DMS153 (cell line): ENCODE results near the gene RNF180.
"Not testable (repeated sequence)": the region's sequence is repeated elsewhere in the genome, so short reads cannot be mapped to it uniquely, and the experiment has no call there.

Source experiments
- DNase-seq: peaks from one replicate; lab custom pipeline; 2025; lab: John Stamatoyannopoulos, UW

The RNF180 gene

DNA sequence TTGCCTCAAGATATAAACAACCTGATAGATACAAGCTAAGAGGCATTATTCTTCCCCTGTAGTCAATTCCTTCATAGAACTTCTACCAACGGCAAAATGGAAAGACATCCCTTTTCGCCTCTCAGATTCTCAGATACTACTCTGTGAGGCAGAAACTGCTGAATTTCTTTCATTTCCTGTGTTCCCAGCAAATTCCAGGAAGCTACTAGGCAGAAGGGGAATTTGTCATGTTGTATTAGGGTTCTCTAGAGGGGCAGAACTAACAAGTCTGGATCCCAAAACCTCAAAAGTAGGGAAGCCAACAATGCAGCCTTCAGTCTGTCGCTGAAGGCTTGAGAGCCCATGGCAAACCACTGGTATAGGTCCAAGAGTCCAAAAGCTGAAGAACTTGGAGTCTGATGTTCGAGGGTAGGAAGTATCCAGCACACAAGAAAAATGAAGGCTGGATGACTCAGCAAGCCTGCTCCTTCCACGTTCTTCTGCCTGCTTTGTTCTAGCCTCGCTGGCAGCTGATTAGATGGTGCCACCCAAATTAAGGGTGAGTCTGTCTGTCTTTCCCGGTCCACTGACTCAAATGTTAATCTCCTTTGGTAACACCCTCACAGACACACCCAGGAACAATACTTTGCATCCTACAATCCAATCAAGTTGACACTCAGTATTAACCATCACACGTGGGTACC, 15.2 kb downstream of the RNF180 start:
- DNase-seq = no peak

- no peak for DNase-seq
Measured at GRCh38 chr5:64181440-64181839, 15.8 kb downstream of the RNF180 start.

DNA sequence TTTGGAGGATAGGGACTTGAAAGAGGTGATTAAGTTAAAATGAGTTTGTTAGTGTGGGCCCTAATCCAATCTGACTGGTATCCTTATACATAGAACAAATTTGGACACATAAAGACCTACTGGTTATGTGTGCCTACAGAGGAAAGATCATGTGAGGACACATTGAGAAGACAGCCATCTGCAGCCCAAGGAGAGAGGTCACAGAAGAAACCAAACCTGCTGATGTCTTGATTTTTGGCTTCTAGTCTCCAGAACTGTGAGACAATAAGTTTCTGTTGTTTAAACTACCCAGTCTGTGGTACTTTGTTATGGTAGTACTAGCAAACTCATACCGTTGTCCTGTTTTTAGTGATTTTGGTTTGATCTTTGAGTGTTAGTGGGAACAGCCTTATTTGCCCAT, 18.3 kb downstream of the RNF180 start:
- DNase-seq = no peak

- DNase-seq = no peak
Measured at GRCh38 chr5:64184832-64185231, 19.2 kb downstream of the RNF180 start.

DNA sequence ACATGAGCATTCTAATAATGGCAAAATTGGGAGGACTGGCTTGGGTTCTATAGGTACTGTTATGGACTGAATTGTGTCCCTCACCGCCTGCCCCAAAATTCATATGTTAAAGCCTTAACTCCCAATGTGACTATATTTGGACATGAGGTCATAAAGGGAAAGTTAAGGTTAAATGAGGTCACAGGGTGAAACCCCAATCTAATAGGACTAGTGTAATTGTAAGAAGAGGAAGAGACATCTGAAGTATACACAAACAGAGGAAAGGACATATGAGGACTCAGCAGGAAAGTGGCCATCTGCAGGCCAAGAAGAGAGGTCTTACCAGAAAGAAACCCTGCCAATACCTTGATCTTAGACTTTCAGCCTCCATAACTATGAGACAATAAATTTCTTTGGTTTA, 23.1 kb downstream of the RNF180 start:
- no peak for DNase-seq

DNA sequence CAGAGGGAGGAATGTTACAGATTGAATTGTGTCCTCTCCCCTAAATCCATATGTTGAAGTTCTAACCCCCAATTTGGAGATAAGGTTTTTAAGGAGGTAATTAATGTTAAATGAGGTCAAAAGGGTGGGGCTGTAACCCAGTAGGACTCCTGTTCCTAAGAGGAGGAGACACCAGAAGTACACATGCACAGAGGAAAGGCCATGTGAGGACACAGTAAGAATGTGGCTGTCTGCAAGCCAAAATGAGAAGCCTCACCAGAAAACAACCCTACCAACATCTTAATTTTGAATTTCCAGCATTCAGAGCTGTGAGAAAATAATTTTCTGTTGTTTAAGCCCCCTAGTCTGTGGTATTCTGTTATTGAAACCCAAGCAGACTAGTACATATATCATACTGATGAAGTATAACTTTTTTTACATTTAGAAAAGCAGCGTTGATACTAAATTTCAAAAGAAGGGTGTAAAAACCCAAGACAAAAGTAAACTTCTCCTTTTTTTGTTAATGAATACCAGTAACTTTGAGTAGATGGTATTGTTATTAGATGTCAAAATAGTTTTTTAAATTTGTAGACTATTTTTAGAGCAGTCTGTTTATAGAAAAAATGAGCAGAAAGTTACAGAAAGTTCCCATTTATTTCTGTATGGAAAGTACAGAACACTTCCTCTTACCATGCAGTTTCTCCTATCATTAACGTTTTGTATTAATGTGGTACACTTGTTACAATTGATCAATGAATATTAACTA, 25.1 kb downstream of the RNF180 start:
- no peak for DNase-seq

DNA sequence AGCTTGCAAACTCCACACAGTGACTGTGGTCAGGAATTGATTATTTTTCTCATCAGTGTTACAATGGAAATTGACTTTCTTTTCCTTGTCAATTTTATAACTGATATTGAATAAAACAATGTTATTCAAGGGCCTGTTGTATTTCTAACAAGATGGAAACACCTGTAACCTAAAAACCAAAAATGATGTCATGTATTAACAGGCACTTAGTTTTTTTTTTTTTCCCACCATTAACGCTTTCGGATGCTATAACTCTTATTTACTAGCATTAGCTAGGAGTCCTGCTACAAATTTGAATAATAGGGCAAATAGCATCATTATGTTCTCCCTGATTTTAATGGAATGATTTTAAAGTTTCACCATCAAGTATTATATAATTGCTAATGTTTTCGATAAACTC, 30.3 kb downstream of the RNF180 start:
- DNase-seq = no peak

GRCh38 chr5:64199425-64199824, 33.8 kb downstream of the RNF180 start:
- DNase-seq = no peak

DNA sequence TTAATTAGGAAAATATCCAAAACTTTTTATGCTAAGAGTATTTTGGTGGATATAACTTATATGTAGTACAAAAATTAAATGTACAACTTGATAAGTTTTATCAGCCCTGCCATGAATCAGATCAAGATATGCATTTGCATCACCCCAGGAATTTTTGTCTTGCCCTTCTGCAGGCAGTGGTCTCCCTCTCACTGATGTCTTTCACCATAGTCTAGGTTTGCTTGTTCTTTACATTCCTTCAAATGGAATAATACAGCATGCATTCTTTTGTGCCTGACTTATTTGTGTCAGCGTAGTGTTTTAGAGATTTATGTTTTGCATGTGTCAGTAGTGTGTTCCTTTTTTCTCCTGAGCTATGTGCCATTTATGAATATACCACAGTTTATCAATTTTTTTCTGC, 36.4 kb downstream of the RNF180 start:
- DNase-seq = no peak

- DNase-seq = no peak
Measured at GRCh38 chr5:64206653-64207052, 41.0 kb downstream of the RNF180 start.

DNA sequence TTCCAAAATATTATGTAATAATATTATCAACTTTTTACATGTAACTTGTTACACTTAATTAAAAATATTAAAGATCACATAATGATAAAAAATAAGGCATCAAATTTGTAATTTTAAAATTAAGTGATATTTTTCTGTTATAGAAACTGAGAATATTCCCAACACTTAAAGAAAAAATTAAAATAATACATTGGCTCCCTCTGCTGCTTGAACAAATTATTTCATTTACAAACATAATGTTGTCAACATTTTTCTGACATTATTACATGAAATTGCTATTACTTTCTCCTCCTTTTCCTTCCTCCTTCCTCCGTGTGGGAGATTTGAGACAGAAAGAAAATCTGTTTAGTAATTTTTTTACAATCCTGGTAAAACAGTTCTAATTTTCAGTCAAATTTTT, 42.3 kb downstream of the RNF180 start:
- no peak for DNase-seq

GRCh38 chr5:64209353-64209752, 43.7 kb downstream of the RNF180 start:
- DNase-seq = no peak

DNA sequence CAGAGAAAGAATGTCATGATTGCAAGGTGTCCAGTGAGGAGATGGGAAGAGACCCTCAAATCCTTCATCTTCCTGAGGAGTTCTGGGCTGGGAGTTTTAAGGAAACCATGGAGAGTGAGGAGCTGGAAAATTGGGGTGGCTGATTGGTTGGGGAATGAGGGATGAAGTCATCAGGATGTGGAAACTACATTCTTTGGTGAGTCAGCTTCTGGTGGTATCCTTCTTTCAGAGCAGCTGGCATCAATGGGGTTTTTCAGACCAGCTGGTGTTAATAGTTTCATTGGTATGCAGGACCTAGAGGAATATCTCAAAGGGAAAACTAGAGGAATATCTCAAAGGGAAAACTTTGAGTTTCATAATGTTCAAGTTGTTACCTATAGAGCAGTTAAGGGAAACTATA, 45.2 kb downstream of the RNF180 start:
- no peak for DNase-seq

- no peak for DNase-seq
Measured at GRCh38 chr5:64213011-64213410, 47.4 kb downstream of the RNF180 start.

DNA sequence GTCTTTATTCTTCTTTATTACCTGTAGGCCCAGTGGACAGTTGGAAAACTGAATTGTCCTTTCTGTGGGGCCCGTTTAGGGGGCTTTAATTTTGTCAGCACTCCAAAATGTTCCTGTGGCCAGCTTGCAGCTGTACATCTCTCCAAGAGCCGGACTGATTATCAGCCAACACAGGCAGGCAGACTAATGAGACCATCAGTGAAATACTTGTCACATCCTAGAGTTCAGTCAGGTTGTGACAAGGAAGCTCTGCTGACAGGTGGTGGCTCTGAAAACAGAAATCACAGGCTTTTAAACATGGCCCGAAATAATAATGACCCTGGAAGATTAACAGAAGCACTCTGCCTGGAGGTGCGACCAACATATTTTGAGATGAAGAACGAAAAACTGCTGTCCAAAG, 47.9 kb downstream of the RNF180 start:
- DNase-seq = no peak

- no peak for DNase-seq
Measured at GRCh38 chr5:64214132-64214531, 48.5 kb downstream of the RNF180 start.

DNA sequence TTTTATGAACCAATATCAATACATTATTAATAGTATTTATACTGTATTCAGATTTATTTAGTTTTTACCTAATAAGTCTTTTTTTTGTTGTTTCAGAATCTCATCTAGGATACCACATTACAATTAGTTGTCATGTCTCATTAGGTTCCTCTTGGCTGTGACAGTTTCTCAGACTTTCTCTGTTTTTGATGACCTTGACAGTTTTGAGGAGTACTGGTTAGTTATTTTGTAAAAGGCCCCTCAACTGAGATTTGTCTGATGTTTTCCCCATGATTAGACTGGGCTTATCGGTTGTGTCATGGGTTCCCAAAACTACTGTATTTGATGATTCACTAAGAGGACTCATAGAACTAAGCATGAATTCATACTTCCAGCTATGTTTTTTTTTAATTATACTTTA, 56.3 kb downstream of the RNF180 start:
- no peak for DNase-seq

- DNase-seq = not testable (repeated sequence)
Measured at GRCh38 chr5:64225286-64225981, 59.8 kb downstream of the RNF180 start.

DNA sequence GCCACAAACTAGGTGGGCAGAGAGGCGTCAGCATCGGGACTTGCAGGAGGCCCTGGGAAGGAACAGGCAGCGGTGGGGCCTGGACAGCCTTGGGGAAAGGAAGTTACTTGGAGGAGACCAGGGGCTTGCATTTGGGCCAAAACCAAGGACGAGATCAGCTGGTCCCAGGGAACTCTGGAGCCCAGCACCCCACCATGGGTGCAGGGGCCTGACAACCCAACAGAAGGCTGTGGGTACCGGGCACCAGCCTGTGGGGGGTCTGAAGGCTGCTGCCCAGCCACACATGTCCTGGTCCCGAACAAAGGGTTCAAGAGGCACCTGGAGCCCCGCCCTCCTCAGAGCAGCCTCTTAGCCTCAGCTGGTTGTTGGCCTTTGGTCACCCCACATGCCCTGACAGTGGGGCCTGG, 61.5 kb downstream of the RNF180 start:
- not testable (repeated sequence) for DNase-seq

DNA sequence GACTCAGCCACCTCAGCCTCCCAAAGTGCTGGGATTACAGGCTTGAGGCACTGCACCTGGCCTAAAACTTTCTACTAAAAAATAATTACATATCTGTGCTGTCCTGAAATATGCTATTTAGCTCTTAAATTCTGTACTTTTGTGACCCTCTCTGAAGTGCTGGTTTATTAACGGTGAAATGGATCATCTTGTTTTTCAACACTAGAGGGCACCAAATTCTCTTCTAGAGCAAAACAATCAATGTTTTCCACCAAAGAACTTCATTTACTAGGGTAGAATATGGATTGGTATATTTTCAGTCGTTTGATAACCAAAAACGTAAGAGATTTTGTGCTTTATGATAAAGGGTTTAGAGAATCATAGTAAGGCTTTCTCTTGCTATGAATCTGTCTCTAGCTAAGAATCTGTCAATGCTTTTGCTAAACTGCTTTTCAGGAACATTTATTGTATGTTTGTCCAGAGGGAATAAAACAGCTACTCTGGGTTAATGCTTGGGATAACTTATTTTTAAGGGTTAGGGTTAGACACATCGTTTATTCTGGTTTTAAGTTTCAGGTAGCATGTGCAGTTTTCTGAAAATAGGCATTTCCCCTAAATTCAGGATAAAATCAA, 63.6 kb downstream of the RNF180 start:
- DNase-seq = no peak

DNA sequence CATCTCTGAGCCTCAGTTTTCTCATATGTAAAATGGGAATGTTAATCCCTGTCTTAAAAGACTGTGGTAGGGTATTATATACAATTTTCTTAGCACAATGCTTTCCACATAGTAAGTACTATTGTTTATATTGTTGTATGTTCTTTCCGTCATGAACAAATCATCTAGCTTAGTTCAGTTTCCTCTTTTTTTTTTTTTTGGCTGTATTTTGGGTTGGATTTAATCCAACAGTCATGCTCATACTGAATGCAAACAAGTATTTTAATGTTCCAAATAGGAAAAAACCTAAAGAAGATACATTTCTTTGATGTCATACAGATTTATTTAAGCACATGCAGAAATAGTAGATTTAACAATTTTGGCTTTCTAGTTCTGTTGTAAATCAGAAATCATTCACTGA, 95.1 kb downstream of the RNF180 start:
- DNase-seq = no peak

DNA sequence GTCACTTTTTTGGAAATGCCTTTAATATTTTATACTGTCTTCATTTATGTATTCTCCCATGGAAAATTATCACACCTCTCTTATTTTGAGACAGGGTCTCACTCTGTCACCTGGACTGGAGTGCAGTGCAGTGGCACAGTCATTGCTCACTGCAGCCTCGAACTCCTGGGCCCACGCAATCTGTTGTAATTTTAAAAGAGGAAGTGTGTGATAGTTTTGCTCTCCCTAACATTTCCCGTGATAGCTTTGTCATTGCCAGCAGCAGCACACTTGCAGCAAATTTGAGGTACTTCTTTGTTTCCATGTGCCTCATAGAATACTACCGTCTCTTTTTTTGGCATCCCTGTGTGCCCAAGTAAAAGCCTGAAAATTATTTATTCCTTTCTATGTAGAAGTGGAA, 103.5 kb downstream of the RNF180 start:
- DNase-seq = no peak

GRCh38 chr5:64273276-64273675, 107.6 kb downstream of the RNF180 start:
- no peak for DNase-seq
